Upper lobe of left lung (tissue), 6 donors: ENCODE data around the gene INHA. TPM values are rescaled to one million over a fixed set of nuclear protein-coding genes. Genes with fewer than 3 reads are reported as not detected.

Experiments used
- ATAC-seq, 2 donors: fragments of 200-7000 bp; cut with Tn5 transposase; one replicate each; pipeline ENCODE4 v1.9.1; 2022; ENCODE audit warnings: mild to moderate bottlenecking in 2 of 2, moderate library complexity in 2 of 2; ENCODE audit not compliant: low FRiP score in 2 of 2
- DNase-seq, 2 donors: peaks; one replicate each; pipeline ENCODE4 v3.0.0-alpha.2; 2019 to 2020
- H3K27ac ChIP-seq, 4 donors: fragments of 200-600 bp; sonication (generic); one replicate each; pipeline ENCODE4 v1.5.1; 2016 to 2019
- H3K27me3 ChIP-seq, 4 donors: fragments of 200-600 bp; sonication (generic); one replicate each; pipeline ENCODE4 v1.5.1; 2017 to 2019
- H3K36me3 ChIP-seq, 4 donors: fragments of 200-600 bp; sonication (generic); one replicate each; pipeline ENCODE4 v1.5.1; 2016 to 2019
- H3K4me1 ChIP-seq, 4 donors: fragments of 200-600 bp; sonication (generic); one replicate each; pipeline ENCODE4 v1.5.1; 2018 to 2019
- H3K4me3 ChIP-seq, 4 donors: fragments of 200-600 bp; sonication (generic); one replicate each; pipeline ENCODE4 v1.5.1; 2017 to 2019; ENCODE audit warnings: mild to moderate bottlenecking in 2 of 4, moderate library complexity in 1 of 4
- H3K9me3 ChIP-seq, 4 donors: fragments of 200-600 bp; sonication (generic); one replicate each; pipeline ENCODE4 v1.5.1; 2018 to 2019
- CTCF ChIP-seq, 6 experiments: fragments of 450-650 bp in 4 of 6; fragments of 200-600 bp in 2 of 6; sonication (generic) in 2 of 6; IDR thresholded peaks; one replicate each; pipeline ENCODE4 v1.5.1; 2016 to 2019; ENCODE audit warnings: antibody characterized with exemption in 6 of 6
- EP300 ChIP-seq, 4 donors: sonication (generic); formaldehyde crosslinking; IDR thresholded peaks; one replicate each; pipeline ENCODE4 v1.5.1; 2017; ENCODE audit warnings: antibody characterized with exemption in 4 of 4, control low read depth in 2 of 4
- POLR2A ChIP-seq, 4 donors: fragments of 450-650 bp; IDR thresholded peaks; one replicate each; pipeline ENCODE4 v1.5.1; 2016 to 2017; ENCODE audit warnings: antibody characterized with exemption in 4 of 4, mild to moderate bottlenecking in 2 of 4
- POLR2AphosphoS5 ChIP-seq, 2 donors: sonication (generic); formaldehyde crosslinking; IDR thresholded peaks; one replicate each; pipeline ENCODE4 v1.5.1; 2017; ENCODE audit warnings: antibody characterized with exemption in 2 of 2
- WGBS, 2 donors: methylation state at CpG; one replicate each; pipeline ENCODE4 v1.1.5; 2017 to 2018; 5-methylcytosine and 5-hydroxymethylcytosine counted together
- total RNA-seq, 6 donors: library from RNA; depleted of rRNA in 4 of 6; stranded (reverse); fragments of >200 nt in 4 of 6; gene quantifications; one replicate each; pipeline versions ENCODE4 v1.1.0 to v1.2.1, GENCODE V29; 2016 to 2021
- donor health status: DM: no; HTN: no; CAD: no; lungs with moderate emphysema.
- donor health status: DM: no; HTN: yes; CAD: no; lungs with severe emphysema.

Gene INHA
- total RNA-seq, 6 donors from 2014 or later, result 0.24 to 7.3 (median 0.43) TPM; not detected in 3

- peaks cover 0 to 83% (median 59%) of the 10 kb centered on the region in 4 donors for H3K36me3 ChIP-seq
- H3K4me1 ChIP-seq, result no peaks in the 10 kb centered on the region
- no peak for ATAC-seq
- no peaks in the 10 kb centered on the region for H3K27me3 ChIP-seq
- H3K27ac ChIP-seq, result no peak overlapping the region
- DNase-seq, result peak in 1 of 2 donors; percentile 62
- no peak overlapping the region for H3K4me3 ChIP-seq
- WGBS, 2 donors, result 69 to 97% methylated on average over 5 to 15 of the region's 15 CpGs
- no peak for TF ChIP-seq EP300 (IDR thresholded peaks at IDR 0.05)
- no peak for TF ChIP-seq POLR2A (IDR thresholded peaks at IDR 0.05)
- TF ChIP-seq POLR2AphosphoS5 (IDR thresholded peaks at IDR 0.05), result no peak
- TF ChIP-seq CTCF (IDR thresholded peaks at IDR 0.05), result no peak
- H3K9me3 ChIP-seq, result no peaks in the 10 kb centered on the region
These were observed 35.8 kb downstream of the INHA start for GRCh38 chr2:219607931-219608330.

GRCh38 chr2:219608399-219608964, 36.4 kb downstream of the INHA start:
- H3K4me1 ChIP-seq, result no peaks in the 10 kb centered on the region
- peaks cover 0 to 79% (median 58%) of the 10 kb centered on the region in 4 donors for H3K36me3 ChIP-seq
- H3K9me3 ChIP-seq, result no peaks in the 10 kb centered on the region
- no peak for ATAC-seq
- H3K27me3 ChIP-seq, result no peaks in the 10 kb centered on the region
- no peak for TF ChIP-seq EP300 (IDR thresholded peaks at IDR 0.05)
- TF ChIP-seq CTCF (IDR thresholded peaks at IDR 0.05), result no peak
- no peak for TF ChIP-seq POLR2A (IDR thresholded peaks at IDR 0.05)
- no peak overlapping the region for H3K4me3 ChIP-seq
- peak in 1 of 2 donors; percentile 58 for DNase-seq
- H3K27ac ChIP-seq, result no peak overlapping the region
- WGBS, 2 donors, result 83 to 90% methylated on average over 4 to 14 of the region's 15 CpGs

GRCh38 chr2:219609149-219609750, 37.1 kb downstream of the INHA start:
- DNase-seq, result peak in 1 of 2 donors; percentile 67
- H3K36me3 ChIP-seq, result peaks cover 0 to 79% (median 58%) of the 10 kb centered on the region in 4 donors

GRCh38 chr2:219611306-219611705, 39.2 kb downstream of the INHA start:
- DNase-seq (no peak), ATAC-seq (no peak)
- H3K4me3 ChIP-seq, result no peak overlapping the region
- H3K27me3 ChIP-seq, result no peaks in the 10 kb centered on the region
- WGBS, 2 donors, result 93% methylated on average over 9 of the region's 9 CpGs
- no peaks in the 10 kb centered on the region for H3K4me1 ChIP-seq
- peaks cover 0 to 87% (median 63%) of the 10 kb centered on the region in 4 donors for H3K36me3 ChIP-seq
- H3K9me3 ChIP-seq, result no peaks in the 10 kb centered on the region
- no peak for TF ChIP-seq CTCF (IDR thresholded peaks at IDR 0.05)
- no peak for TF ChIP-seq POLR2A (IDR thresholded peaks at IDR 0.05)
- TF ChIP-seq POLR2AphosphoS5 (IDR thresholded peaks at IDR 0.05), result no peak
- no peak for TF ChIP-seq EP300 (IDR thresholded peaks at IDR 0.05)
- no peak overlapping the region for H3K27ac ChIP-seq

More at GRCh38 chr2:219609149-219609750, 37.1 kb downstream of the INHA start:
- Histone ChIP-seq H3K27me3 (no peaks in the 10 kb centered on the region), H3K4me3 (no peak overlapping the region), H3K4me1 (no peaks in the 10 kb centered on the region), H3K27ac (peak overlapping the region in 1 of 4 donors; percentile 15), H3K9me3 (no peaks in the 10 kb centered on the region)
- ATAC-seq, result no peak
- 88 to 91% methylated on average over 8 to 13 of the region's 13 CpGs for WGBS, 2 donors
- TF ChIP-seq POLR2A (IDR thresholded peaks at IDR 0.05), result no peak
- TF ChIP-seq POLR2AphosphoS5 (IDR thresholded peaks at IDR 0.05), result no peak
- TF ChIP-seq CTCF (IDR thresholded peaks at IDR 0.05), result no peak
- TF ChIP-seq EP300 (IDR thresholded peaks at IDR 0.05), result no peak
